Upper lobe of right lung (tissue), 1 donor: ENCODE measurements around the gene RPL18. TPM values are rescaled to one million over a fixed set of nuclear protein-coding genes. Genes with fewer than 3 reads are reported as not detected.

Experiments used
- ATAC-seq: fragments of 200-7000 bp; cut with Tn5 transposase; one replicate; pipeline ENCODE4 v1.9.1; 2020; ENCODE audit warnings: mild to moderate bottlenecking, moderate library complexity
- DNase-seq: peaks from one replicate; pipeline ENCODE4 v3.0.0-alpha.2; 2020
- H3K27ac ChIP-seq: fragments of 200-600 bp; one replicate; pipeline ENCODE4 v1.8.0; 2022
- H3K27me3 ChIP-seq: fragments of 200-600 bp; one replicate; pipeline ENCODE4 v1.8.0; 2022; ENCODE audit warnings: mild to moderate bottlenecking
- H3K36me3 ChIP-seq: fragments of 200-600 bp; one replicate; pipeline ENCODE4 v1.8.0; 2022
- H3K4me1 ChIP-seq: fragments of 200-600 bp; one replicate; pipeline ENCODE4 v1.8.0; 2022
- H3K4me3 ChIP-seq: fragments of 200-600 bp; one replicate; pipeline ENCODE4 v1.8.0; 2022; ENCODE audit warnings: mild to moderate bottlenecking
- H3K9me3 ChIP-seq: fragments of 200-600 bp; one replicate; pipeline ENCODE4 v1.8.0; 2022
- CTCF ChIP-seq: fragments of 200-600 bp; IDR thresholded peaks from one replicate; pipeline ENCODE4 v1.8.0; 2022; ENCODE audit warnings: antibody characterized with exemption
- intact Hi-C: fragments of 100-400 bp; cut with DNase I; formaldehyde crosslinking; loops from one replicate; pipeline ENCODE4 v1.11.0; 2022
- total RNA-seq: library from RNA; stranded (reverse); fragmentation: NEBNext Ultra II Directional; extraction: Animal tissue kit (Norgen Biotek cat#: 25700); gene quantifications from one replicate; pipeline ENCODE4 v1.2.1, GENCODE V29; 2021
- donor health status: DM: no; HTN: yes; CAD: no; lungs with severe emphysema.

RPL18 gene
- total RNA-seq, 1 donor from 2014 or later, result 1,025 TPM

- intact Hi-C loops, result no loop called here
- no peak for TF ChIP-seq CTCF
- H3K4me3 ChIP-seq, result no peak overlapping the region
- DNase-seq (no peak), ATAC-seq (no peak)
- H3K4me1 ChIP-seq, result peaks cover 3% of the 10 kb centered on the region
- no peaks in the 10 kb centered on the region for H3K9me3 ChIP-seq
- no peaks in the 10 kb centered on the region for H3K36me3 ChIP-seq
- H3K27me3 ChIP-seq, result no peaks in the 10 kb centered on the region
- no peak overlapping the region for H3K27ac ChIP-seq
These were observed 38.0 kb upstream of the RPL18 start for GRCh38 chr19:48656840-48657474.

- H3K27ac ChIP-seq, result no peak overlapping the region
- ATAC-seq (no peak), DNase-seq (no peak)
- H3K36me3 ChIP-seq, result no peaks in the 10 kb centered on the region
- H3K4me1 ChIP-seq, result peaks cover 2% of the 10 kb centered on the region
- intact Hi-C loops, result no loop called here
- no peaks in the 10 kb centered on the region for H3K27me3 ChIP-seq
- TF ChIP-seq CTCF, result no peak
- H3K4me3 ChIP-seq, result no peak overlapping the region
- H3K9me3 ChIP-seq, result no peaks in the 10 kb centered on the region
These were observed 35.5 kb upstream of the RPL18 start for GRCh38 chr19:48654299-48655059.

- intact Hi-C loops, result no loop called here
- no peak for ATAC-seq
These were observed 32.7 kb upstream of the RPL18 start for GRCh38 chr19:48651683-48652048.

GRCh38 chr19:48650974-48651682 is 32.1 kb upstream of the RPL18 start:
- ATAC-seq (no peak), DNase-seq (no peak)
- intact Hi-C loops, result no loop called here
- Histone ChIP-seq H3K9me3 (no peaks in the 10 kb centered on the region), H3K27ac (no peak overlapping the region), H3K4me1 (peaks cover 7% of the 10 kb centered on the region), H3K4me3 (no peak overlapping the region), H3K27me3 (no peaks in the 10 kb centered on the region), H3K36me3 (no peaks in the 10 kb centered on the region)
- TF ChIP-seq CTCF, result no peak

More at GRCh38 chr19:48651683-48652048, 32.7 kb upstream of the RPL18 start:
- H3K9me3 ChIP-seq, result no peaks in the 10 kb centered on the region
- H3K36me3 ChIP-seq, result no peaks in the 10 kb centered on the region
- no peak for DNase-seq
- no peak overlapping the region for H3K4me3 ChIP-seq
- no peak for TF ChIP-seq CTCF
- H3K27me3 ChIP-seq, result no peaks in the 10 kb centered on the region
- H3K27ac ChIP-seq, result no peak overlapping the region
- peaks cover 7% of the 10 kb centered on the region for H3K4me1 ChIP-seq

GRCh38 chr19:48648134-48648533 is 29.2 kb upstream of the RPL18 start:
- ATAC-seq (no peak), DNase-seq (no peak)
- no peak for TF ChIP-seq CTCF
- no peaks in the 10 kb centered on the region for H3K27me3 ChIP-seq
- no peak overlapping the region for H3K27ac ChIP-seq
- intact Hi-C loops, result no loop called here
- peaks cover 21% of the 10 kb centered on the region for H3K4me1 ChIP-seq
- H3K4me3 ChIP-seq, result no peak overlapping the region
- no peaks in the 10 kb centered on the region for H3K9me3 ChIP-seq
- H3K36me3 ChIP-seq, result no peaks in the 10 kb centered on the region
